H9 (cell line): Measurements from ENCODE around the gene MSI2. TPM values are rescaled to one million over a fixed set of nuclear protein-coding genes. Genes with fewer than 3 reads are reported as not detected.

ENCODE experiments used
- DNase-seq: peaks from one replicate; pipeline ENCODE4 v3.0.0-alpha.2; 2017
- H2AFZ ChIP-seq: one replicate; pipeline ENCODE4 v1.6.1; 2013; ENCODE audit warnings: mild to moderate bottlenecking, low read length, control low read depth, moderate library complexity
- H2AK5ac ChIP-seq: 2 replicates; pipeline ENCODE4 v1.6.1; 2013; ENCODE audit warnings: low read length, control low read depth, mixed read lengths; ENCODE audit not compliant: insufficient read length
- H2BK120ac ChIP-seq: one replicate; pipeline ENCODE4 v1.6.1; 2013; ENCODE audit warnings: low read depth, mild to moderate bottlenecking, low read length, control low read depth, inconsistent platforms; ENCODE audit not compliant: poor library complexity, severe bottlenecking
- H2BK12ac ChIP-seq: 2 replicates; pipeline ENCODE4 v1.6.1; 2013; ENCODE audit warnings: low read length, control low read depth, mixed read lengths, low read depth; ENCODE audit not compliant: insufficient read length
- H2BK15ac ChIP-seq: 2 replicates; pipeline ENCODE4 v1.6.1; 2013; ENCODE audit warnings: low read depth, low read length, control low read depth
- H2BK20ac ChIP-seq: one replicate; pipeline ENCODE4 v1.6.1; 2013; ENCODE audit warnings: low read depth, mild to moderate bottlenecking, low read length, control low read depth, inconsistent platforms; ENCODE audit not compliant: poor library complexity, severe bottlenecking
- H2BK5ac ChIP-seq: 2 replicates; pipeline ENCODE4 v1.6.1; 2013; ENCODE audit warnings: low read length, control low read depth, mixed read lengths; ENCODE audit not compliant: insufficient read length
- H3K14ac ChIP-seq: 2 replicates; pipeline ENCODE4 v1.6.1; 2013; ENCODE audit warnings: low read length, control low read depth; ENCODE audit not compliant: insufficient read depth
- H3K18ac ChIP-seq: 2 replicates; pipeline ENCODE4 v1.6.1; 2013; ENCODE audit warnings: low read depth, mild to moderate bottlenecking, mixed read lengths, low read length, control low read depth; ENCODE audit not compliant: insufficient read length
- H3K23ac ChIP-seq: 2 replicates; pipeline ENCODE4 v1.6.1; 2013; ENCODE audit warnings: low read length, control low read depth, mixed read lengths, low read depth; ENCODE audit not compliant: insufficient read length
- H3K23me2 ChIP-seq: 2 replicates; pipeline ENCODE4 v1.6.1; 2013; ENCODE audit warnings: low read depth, mild to moderate bottlenecking, mixed read lengths, low read length, control low read depth; ENCODE audit not compliant: insufficient read length, poor library complexity, severe bottlenecking
- H3K27ac ChIP-seq: 2 replicates; pipeline ENCODE4 v1.5.1; 2013; ENCODE audit warnings: low read length, control low read depth, mixed read lengths, low read depth; ENCODE audit not compliant: insufficient read length
- H3K27me3 ChIP-seq: 2 replicates; pipeline ENCODE4 v1.6.1; 2013; ENCODE audit warnings: low read length, control low read depth, inconsistent platforms; ENCODE audit not compliant: insufficient read depth
- H3K4ac ChIP-seq: 2 replicates; pipeline ENCODE4 v1.6.1; 2013; ENCODE audit warnings: low read depth, mild to moderate bottlenecking, control low read depth, inconsistent platforms, low read length, moderate library complexity
- H3K4me1 ChIP-seq: 2 replicates; pipeline ENCODE4 v1.6.1; 2013; ENCODE audit warnings: low read length, control low read depth, inconsistent platforms; ENCODE audit not compliant: insufficient read depth
- H3K4me2 ChIP-seq: 2 replicates; pipeline ENCODE4 v1.6.1; 2013; ENCODE audit warnings: low read length, control low read depth, mixed read lengths; ENCODE audit not compliant: insufficient read length, insufficient read depth
- H3K56ac ChIP-seq: 2 replicates; pipeline ENCODE4 v1.6.1; 2013; ENCODE audit warnings: low read depth, mild to moderate bottlenecking, mixed read lengths, low read length, control low read depth; ENCODE audit not compliant: insufficient read length
- H3K79me1 ChIP-seq: 2 replicates; pipeline ENCODE4 v1.6.1; 2013; ENCODE audit warnings: low read depth, mild to moderate bottlenecking, moderate library complexity, low read length, control low read depth, inconsistent platforms; ENCODE audit not compliant: insufficient read depth, poor library complexity, severe bottlenecking
- H3K79me2 ChIP-seq: 2 replicates; pipeline ENCODE4 v1.6.1; 2013; ENCODE audit warnings: low read length, control low read depth, inconsistent platforms; ENCODE audit not compliant: insufficient read depth
- H3K9ac ChIP-seq: 2 replicates; pipeline ENCODE4 v1.6.1; 2013; ENCODE audit warnings: low read length, control low read depth, mixed read lengths; ENCODE audit not compliant: insufficient read length; ENCODE audit errors: extremely low read depth
- H3K9me3 ChIP-seq: one replicate; pipeline ENCODE4 v1.6.1; 2013; ENCODE audit warnings: low read depth, low read length, inconsistent platforms; ENCODE audit not compliant: control insufficient read depth
- H3T11ph ChIP-seq: one replicate; pipeline ENCODE4 v1.6.1; 2013; ENCODE audit warnings: mild to moderate bottlenecking, low read length, control low read depth, inconsistent platforms
- H4K20me1 ChIP-seq: one replicate; pipeline ENCODE4 v1.6.1; 2013; ENCODE audit not compliant: control insufficient read depth, insufficient read length, insufficient read depth
- H4K5ac ChIP-seq: 2 replicates; pipeline ENCODE4 v1.6.1; 2013; ENCODE audit warnings: low read depth, mild to moderate bottlenecking, mixed read lengths, low read length, control low read depth; ENCODE audit not compliant: insufficient read length
- H4K8ac ChIP-seq: replicated peaks from 2 replicates; pipeline ENCODE4 v1.6.1; 2013; ENCODE audit warnings: low read length, control low read depth, mixed read lengths, low read depth; ENCODE audit not compliant: insufficient read length
- H4K91ac ChIP-seq: 2 replicates; pipeline ENCODE4 v1.6.1; 2013; ENCODE audit warnings: low read depth, mild to moderate bottlenecking, moderate library complexity, mixed read lengths, low read length, control low read depth; ENCODE audit not compliant: insufficient read length
- H3K27ac Mint-ChIP-seq, 3 experiments: 2 replicates in 2 of 3; 3 replicates in 1 of 3; pipeline ENCODE4 v1.8.0; 2020 to 2021; ENCODE audit warnings: mixed read lengths in 3 of 3, mild to moderate bottlenecking in 1 of 3, moderate library complexity in 1 of 3
- H3K27me3 Mint-ChIP-seq: 2 replicates; pipeline ENCODE4 v1.8.0; 2021; ENCODE audit warnings: low read depth, mild to moderate bottlenecking, moderate library complexity, mixed read lengths
- H3K36me3 Mint-ChIP-seq, 3 experiments: 2 replicates in 2 of 3; 3 replicates in 1 of 3; pipeline ENCODE4 v1.8.0; 2020 to 2021; ENCODE audit warnings: low read depth in 3 of 3, mixed read lengths in 3 of 3; ENCODE audit not compliant: insufficient read depth in 1 of 3
- H3K4me1 Mint-ChIP-seq, 2 experiments: 2 replicates each; pipeline ENCODE4 v1.8.0; 2020; ENCODE audit warnings: mixed read lengths in 2 of 2
- H3K4me3 Mint-ChIP-seq, 2 experiments: 2 replicates in 1 of 2; 3 replicates in 1 of 2; pipeline ENCODE4 v1.8.0; 2020 to 2021; ENCODE audit warnings: mild to moderate bottlenecking in 2 of 2, mixed read lengths in 2 of 2, moderate library complexity in 1 of 2
- H3K9me3 Mint-ChIP-seq, 2 experiments: 2 replicates in 1 of 2; 3 replicates in 1 of 2; pipeline ENCODE4 v1.8.0; 2020; ENCODE audit warnings: mild to moderate bottlenecking in 2 of 2, mixed read lengths in 2 of 2, moderate library complexity in 1 of 2
- CTCF ChIP-seq: fragments of 200-600 bp; sonication (generic); conservative IDR thresholded peaks from 3 replicates; pipeline ENCODE4 v1.8.0; 2021; ENCODE audit warnings: antibody characterized with exemption, mild to moderate bottlenecking
- WGBS: extraction: QIAGEN DNeasy Blood & Tissue Kit; methylation state at CpG from one replicate; pipeline ENCODE4 v1.1.7; 2013; ENCODE audit warnings: missing lambda C conversion rate, low lambda C conversion rate, mixed read lengths; ENCODE audit not compliant: insufficient read length; ENCODE audit errors: extremely low coverage; 5-methylcytosine and 5-hydroxymethylcytosine counted together
- total RNA-seq: library from RNA; stranded (reverse); gene quantifications from 2 replicates; pipeline ENCODE4 v1.2.1, GENCODE V29; 2021

MSI2 gene
- total RNA-seq, 1 experiment from 2014 or later, result 98.5 TPM

GRCh38 chr17:57363998-57364643 lies 107.8 kb downstream of the MSI2 start:
- no peaks in the 10 kb centered on the region for H3K23me2 ChIP-seq
- H4K8ac ChIP-seq, result no peak overlapping the region
- no peak overlapping the region for H4K91ac ChIP-seq
- no peak overlapping the region for H2BK12ac ChIP-seq
- H3K27ac Mint-ChIP-seq, result peak overlapping the region in 1 of 3 experiments; percentile 30; a peak in 1 of 7 replicates
- no peaks in the 10 kb centered on the region for H3K9me3 Mint-ChIP-seq
- no peak overlapping the region for H2BK5ac ChIP-seq
- no peak overlapping the region for H2AK5ac ChIP-seq
- H3K4ac ChIP-seq, result no peak overlapping the region
- H3K9me3 ChIP-seq, result no peaks in the 10 kb centered on the region
- H3K27me3 ChIP-seq, result no peaks in the 10 kb centered on the region
- H3K4me3 Mint-ChIP-seq, result no peak overlapping the region; a peak in 1 of 5 replicates
- H2BK20ac ChIP-seq, result no peak overlapping the region
- no peak overlapping the region for H3K14ac ChIP-seq
- H3K79me2 ChIP-seq, result no peaks in the 10 kb centered on the region
- no peak overlapping the region for H4K5ac ChIP-seq
- peaks cover 38 to 50% of the 10 kb centered on the region in 2 experiments for H3K4me1 Mint-ChIP-seq
- no peaks in the 10 kb centered on the region for H3K27me3 Mint-ChIP-seq
- peaks cover 8% of the 10 kb centered on the region; the same call in 1 of the 2 replicates for H3K4me1 ChIP-seq
- no peak overlapping the region for H3K23ac ChIP-seq
- peaks cover 2% of the 10 kb centered on the region for H4K20me1 ChIP-seq
- no peak overlapping the region for H3T11ph ChIP-seq
- H3K56ac ChIP-seq, result no peak overlapping the region
- TF ChIP-seq CTCF, result no peak
- H2AFZ ChIP-seq, result no peak overlapping the region
- H3K18ac ChIP-seq, result no peak overlapping the region
- H3K36me3 Mint-ChIP-seq, result no peaks in the 10 kb centered on the region; a peak in 1 of 7 replicates
- peaks cover 8% of the 10 kb centered on the region for H3K79me1 ChIP-seq
- H3K4me2 ChIP-seq, result no peak overlapping the region
- H3K9ac ChIP-seq, result no peak overlapping the region
- H2BK15ac ChIP-seq, result no peak overlapping the region
- no CpG with 5 or more reads among the region's 7 CpGs for WGBS
- DNase-seq, result no peak
- no peak overlapping the region for H2BK120ac ChIP-seq
- no peak overlapping the region for H3K27ac ChIP-seq
